Measurements from ENCODE around the gene CENPT. TPM values are rescaled to one million over a fixed set of nuclear protein-coding genes. Genes with fewer than 3 reads are reported as not detected.

The CENPT gene
- total RNA-seq, 6 donors from 2014 or later = 30.6 to 201 (median 50.6) TPM

- Histone ChIP-seq H3K4me1 (peaks cover 0 to 24% (median 6%) of the 10 kb centered on the region in 4 donors), H3K27me3 (no peaks in the 10 kb centered on the region), H3K36me3 (peaks cover 52 to 92% (median 82%) of the 10 kb centered on the region in 4 donors), H3K9me3 (no peaks in the 10 kb centered on the region), H3K27ac (no peak overlapping the region), H3K4me3 (no peak overlapping the region)
- TF ChIP-seq CTCF (IDR thresholded peaks at IDR 0.05) (no peak), POLR2A (IDR thresholded peaks at IDR 0.05) (no peak), EP300 (IDR thresholded peaks at IDR 0.05) (no peak), POLR2AphosphoS5 (IDR thresholded peaks at IDR 0.05) (no peak)
- DNase-seq = no peak
- ATAC-seq (ENCODE audit: low FRiP score in 2 of 2) = no peak
- 92 to 94% methylated on average over 12 to 21 of the region's 21 CpGs for WGBS, 2 donors
Measured at GRCh38 chr16:67881621-67882161, 34.2 kb upstream of the CENPT start.

GRCh38 chr16:67880584-67880983, 33.1 kb upstream of the CENPT start:
- TF ChIP-seq POLR2A (IDR thresholded peaks at IDR 0.05) (no peak), CTCF (IDR thresholded peaks at IDR 0.05) (no peak), POLR2AphosphoS5 (IDR thresholded peaks at IDR 0.05) (no peak), EP300 (IDR thresholded peaks at IDR 0.05) (no peak)
- DNase-seq (no peak), ATAC-seq (ENCODE audit: low FRiP score in 2 of 2) (no peak)
- H3K27me3 ChIP-seq = no peaks in the 10 kb centered on the region
- H3K9me3 ChIP-seq = no peaks in the 10 kb centered on the region
- WGBS, 2 donors = 88 to 96% methylated on average over 6 to 10 of the region's 13 CpGs
- no peak overlapping the region for H3K27ac ChIP-seq
- peaks cover 52 to 89% (median 84%) of the 10 kb centered on the region in 4 donors for H3K36me3 ChIP-seq
- peaks cover 0 to 16% (median 6%) of the 10 kb centered on the region in 4 donors for H3K4me1 ChIP-seq
- H3K4me3 ChIP-seq = no peak overlapping the region

GRCh38 chr16:67879936-67880335, 32.4 kb upstream of the CENPT start:
- Histone ChIP-seq H3K9me3 (no peaks in the 10 kb centered on the region), H3K27me3 (no peaks in the 10 kb centered on the region), H3K36me3 (peaks cover 52 to 88% (median 84%) of the 10 kb centered on the region in 4 donors), H3K27ac (no peak overlapping the region), H3K4me3 (no peak overlapping the region), H3K4me1 (peaks cover 1 to 15% (median 11%) of the 10 kb centered on the region in 4 donors)
- DNase-seq (no peak), ATAC-seq (ENCODE audit: low FRiP score in 2 of 2) (no peak)
- TF ChIP-seq POLR2AphosphoS5 (IDR thresholded peaks at IDR 0.05) (no peak), CTCF (IDR thresholded peaks at IDR 0.05) (no peak), POLR2A (IDR thresholded peaks at IDR 0.05) (no peak), EP300 (IDR thresholded peaks at IDR 0.05) (no peak)
- WGBS, 2 donors = 95 to 98% methylated on average over 2 to 5 of the region's 5 CpGs

GRCh38 chr16:67879462-67879861, 32.0 kb upstream of the CENPT start:
- Histone ChIP-seq H3K4me3 (no peak overlapping the region), H3K36me3 (peaks cover 52 to 85% (median 82%) of the 10 kb centered on the region in 4 donors), H3K4me1 (peaks cover 6 to 19% (median 14%) of the 10 kb centered on the region in 4 donors), H3K27ac (no peak overlapping the region), H3K27me3 (no peaks in the 10 kb centered on the region), H3K9me3 (no peaks in the 10 kb centered on the region)
- TF ChIP-seq EP300 (IDR thresholded peaks at IDR 0.05) = no peak
- TF ChIP-seq CTCF (IDR thresholded peaks at IDR 0.05) = no peak
- no peak for TF ChIP-seq POLR2A (IDR thresholded peaks at IDR 0.05)
- no peak for TF ChIP-seq POLR2AphosphoS5 (IDR thresholded peaks at IDR 0.05)
- DNase-seq (no peak), ATAC-seq (ENCODE audit: low FRiP score in 2 of 2) (no peak)
- whole genome bisulfite sequencing, 2 donors = 93 to 95% methylated on average over 6 to 8 of the region's 12 CpGs

GRCh38 chr16:67878846-67879245, 31.4 kb upstream of the CENPT start:
- no peak overlapping the region for H3K27ac ChIP-seq
- ATAC-seq (ENCODE audit: low FRiP score in 2 of 2) (no peak), DNase-seq (no peak)
- no peak for TF ChIP-seq POLR2A (IDR thresholded peaks at IDR 0.05)
- TF ChIP-seq POLR2AphosphoS5 (IDR thresholded peaks at IDR 0.05) = no peak
- no peak for TF ChIP-seq CTCF (IDR thresholded peaks at IDR 0.05)
- H3K4me1 ChIP-seq = peaks cover 12 to 21% (median 15%) of the 10 kb centered on the region in 4 donors
- H3K36me3 ChIP-seq = peaks cover 52 to 80% (median 77%) of the 10 kb centered on the region in 4 donors
- no peaks in the 10 kb centered on the region for H3K27me3 ChIP-seq
- H3K4me3 ChIP-seq = no peak overlapping the region
- WGBS, 2 donors = 97% methylated on average over 9 of the region's 9 CpGs; no CpG with 5 or more reads in 1 of the 2 donors
- no peaks in the 10 kb centered on the region for H3K9me3 ChIP-seq

Measured in upper lobe of left lung (tissue), 6 donors.